Astrocyte of the spinal cord (primary cell): ENCODE data around the gene HS1BP3.

Source experiments
- DNase-seq: peaks from one replicate; pipeline ENCODE4 v3.0.0; 2011; ENCODE audit warnings: low read depth, low spot score
- H3K4me3 ChIP-seq: 2 replicates; pipeline ENCODE4 v1.5.1; 2011; ENCODE audit warnings: low read depth, mild to moderate bottlenecking, low read length, moderate library complexity
- CTCF ChIP-seq: IDR thresholded peaks from 2 replicates; pipeline ENCODE4 v1.5.1; 2012; ENCODE audit warnings: low read depth, mild to moderate bottlenecking, low read length, inconsistent platforms
- in situ Hi-C: cut with HindIII; loops from 2 replicates; pipeline ENCODE4 v1.10.0; 2017; ENCODE audit warnings: low sequenced_read_pairs

The HS1BP3 gene, protein sequence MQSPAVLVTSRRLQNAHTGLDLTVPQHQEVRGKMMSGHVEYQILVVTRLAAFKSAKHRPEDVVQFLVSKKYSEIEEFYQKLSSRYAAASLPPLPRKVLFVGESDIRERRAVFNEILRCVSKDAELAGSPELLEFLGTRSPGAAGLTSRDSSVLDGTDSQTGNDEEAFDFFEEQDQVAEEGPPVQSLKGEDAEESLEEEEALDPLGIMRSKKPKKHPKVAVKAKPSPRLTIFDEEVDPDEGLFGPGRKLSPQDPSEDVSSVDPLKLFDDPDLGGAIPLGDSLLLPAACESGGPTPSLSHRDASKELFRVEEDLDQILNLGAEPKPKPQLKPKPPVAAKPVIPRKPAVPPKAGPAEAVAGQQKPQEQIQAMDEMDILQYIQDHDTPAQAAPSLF

DNA sequence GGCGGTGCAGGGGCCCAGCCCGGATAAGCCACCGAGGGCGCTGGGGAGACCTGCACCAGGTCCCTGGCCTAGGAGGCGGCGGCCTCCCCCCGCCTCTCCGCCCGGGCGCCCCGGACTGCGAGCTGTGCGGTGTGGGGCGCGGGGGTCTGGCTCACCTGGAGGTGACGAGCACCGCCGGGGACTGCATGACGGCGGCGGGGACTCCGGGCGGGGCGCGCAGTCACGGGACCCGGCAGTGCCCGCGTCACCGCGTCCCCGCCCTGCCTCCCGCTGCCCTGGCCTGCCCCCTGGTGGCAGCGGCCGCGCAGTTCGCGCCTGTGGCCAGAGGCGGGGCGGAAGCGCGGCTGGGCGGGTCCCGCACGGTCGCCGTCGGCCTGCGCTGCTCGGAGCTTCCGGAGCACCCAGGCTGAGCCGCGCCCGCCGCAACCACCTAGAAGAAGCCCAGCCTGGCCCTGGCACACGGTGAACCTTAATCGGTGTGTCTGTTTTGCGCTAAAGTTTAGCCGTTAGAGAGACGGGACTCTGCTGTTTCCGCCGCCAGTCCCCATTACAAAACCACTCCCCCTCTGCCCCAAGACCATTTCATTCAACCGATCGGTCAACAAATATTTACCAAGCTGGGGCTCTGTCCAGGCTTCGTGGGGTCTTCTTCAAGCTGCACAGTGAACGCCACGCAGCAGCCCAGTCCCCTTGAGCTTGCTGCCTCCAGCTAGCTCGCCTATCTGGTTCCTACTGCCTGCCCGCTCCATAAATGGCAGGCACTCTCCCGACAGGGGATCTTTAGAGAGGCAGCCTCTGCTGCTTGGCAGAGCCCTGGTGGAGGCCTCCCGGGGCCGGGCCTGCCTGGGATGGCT, at the start of gene HS1BP3:
Gene HS1BP3, minus strand, starts transcription at position 222 of the 854 bp plus-strand sequence. Its CDS starts 35 bp downstream, at position 187.
- TF ChIP-seq CTCF = peak; percentile 65
- peak within 1 kb of the TSS; percentile 84 for H3K4me3 ChIP-seq
- DNase-seq = peak; percentile 64
- in situ Hi-C loops = no loop called here

- H3K4me3 ChIP-seq = no peak overlapping the region
- DNase-seq = no peak
- in situ Hi-C loops = no loop called here
- no peak for TF ChIP-seq CTCF
Measured at GRCh38 chr2:20698916-20699613, 48.2 kb upstream of the HS1BP3 start.

DNA sequence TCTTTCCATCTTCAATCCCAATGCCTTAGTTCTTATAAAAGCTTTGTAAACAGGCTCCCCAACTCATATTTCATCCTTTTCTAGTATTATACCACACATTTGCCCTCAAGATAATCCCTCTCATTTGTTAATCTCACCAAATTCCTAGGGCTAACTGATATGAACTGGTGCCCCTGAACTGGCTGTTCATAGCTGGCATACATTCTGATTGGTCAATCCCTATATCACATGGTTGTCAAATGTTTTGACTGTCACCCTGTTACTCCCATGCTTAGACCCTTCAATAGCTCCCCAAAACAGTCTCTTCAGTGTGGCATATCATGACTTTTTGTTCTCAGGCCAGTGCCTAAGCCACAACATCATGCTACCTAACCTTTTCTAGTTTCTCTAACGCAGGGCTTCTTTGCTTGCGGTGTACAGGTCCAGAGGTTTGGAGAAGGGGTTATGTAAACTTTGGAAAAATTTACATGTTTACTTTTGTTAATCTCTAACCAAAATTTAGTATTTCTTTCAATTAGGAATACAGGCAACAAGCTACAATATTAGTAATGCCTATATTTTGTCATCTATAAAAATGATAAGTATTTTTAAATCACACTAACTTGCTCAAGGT, 46.5 kb upstream of the HS1BP3 start:
- H3K4me3 ChIP-seq = no peak overlapping the region
- in situ Hi-C loops = no loop called here
- no peak for TF ChIP-seq CTCF
- no peak for DNase-seq

GRCh38 chr2:20696366-20696765, 45.5 kb upstream of the HS1BP3 start:
- no peak for DNase-seq
- H3K4me3 ChIP-seq = no peak overlapping the region
- in situ Hi-C loops = no loop called here
- TF ChIP-seq CTCF = no peak

DNA sequence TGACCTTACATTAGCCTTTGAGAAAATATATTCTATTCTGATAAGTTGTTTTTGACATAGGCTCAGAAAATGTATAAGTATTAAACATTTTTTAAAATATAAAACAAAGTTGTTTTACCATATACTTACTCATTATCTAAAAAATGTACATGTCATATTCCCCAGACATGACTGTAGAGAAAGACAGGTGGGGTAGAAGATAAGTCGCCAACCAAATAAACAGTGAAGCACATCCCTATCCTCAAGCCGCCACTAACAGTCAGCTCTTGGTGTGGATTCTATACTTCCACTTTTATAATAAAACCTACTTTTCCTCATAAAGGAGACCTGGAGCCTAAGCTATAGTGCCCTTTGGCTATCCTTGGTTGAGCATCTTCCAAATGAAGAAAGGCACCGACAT, 42.4 kb upstream of the HS1BP3 start:
- in situ Hi-C loops = no loop called here
- no peak overlapping the region for H3K4me3 ChIP-seq
- DNase-seq = no peak
- TF ChIP-seq CTCF = no peak

DNA sequence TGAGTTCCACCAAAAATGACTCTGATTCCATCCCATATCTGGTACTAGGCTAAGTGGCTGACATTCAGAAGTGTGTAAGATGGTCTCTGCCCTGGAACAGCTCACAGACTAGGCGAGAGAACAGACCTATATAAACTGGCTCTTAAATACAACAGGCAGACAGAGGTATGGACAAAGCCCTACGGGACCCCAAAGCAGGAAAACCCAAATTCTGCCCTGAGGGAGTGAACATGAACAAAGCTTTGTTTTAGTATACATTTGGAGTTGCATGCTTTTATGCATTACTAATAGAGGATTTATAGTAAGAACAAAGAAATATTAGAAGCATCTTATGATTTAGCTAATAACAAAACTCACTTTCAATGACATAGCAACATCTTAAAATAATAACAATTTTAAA, 41.2 kb upstream of the HS1BP3 start:
- H3K4me3 ChIP-seq = no peak overlapping the region
- in situ Hi-C loops = no loop called here
- DNase-seq = no peak
- TF ChIP-seq CTCF = no peak
